ENCODE data around the gene MOB2.
"Not testable (repeated sequence)": the region's sequence is repeated elsewhere in the genome, so short reads cannot be mapped to it uniquely, and the experiment has no call there.

Gene MOB2

DNA sequence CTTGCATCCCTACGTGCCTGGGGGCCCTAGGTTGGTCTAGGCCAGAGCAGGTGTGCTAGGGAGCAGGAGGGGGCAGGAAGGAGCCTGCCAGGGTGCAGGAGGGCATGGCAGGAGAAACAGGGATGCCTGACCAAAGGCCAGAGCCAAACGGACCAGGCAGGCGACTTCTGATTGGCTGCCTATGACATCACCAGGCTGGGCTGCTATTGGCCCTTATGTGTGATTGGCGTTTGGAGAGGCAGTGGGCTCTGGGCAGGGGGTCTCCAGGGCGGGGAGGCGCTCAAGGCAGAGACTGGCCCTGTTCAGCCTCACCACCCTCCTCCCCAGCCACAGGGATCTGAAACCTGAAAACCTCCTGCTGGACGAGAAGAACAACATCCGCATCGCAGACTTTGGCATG, 44.4 kb downstream of the MOB2 start:
- no peak for DNase-seq (ENCODE audit: low read depth in 2 of 2)

DNA sequence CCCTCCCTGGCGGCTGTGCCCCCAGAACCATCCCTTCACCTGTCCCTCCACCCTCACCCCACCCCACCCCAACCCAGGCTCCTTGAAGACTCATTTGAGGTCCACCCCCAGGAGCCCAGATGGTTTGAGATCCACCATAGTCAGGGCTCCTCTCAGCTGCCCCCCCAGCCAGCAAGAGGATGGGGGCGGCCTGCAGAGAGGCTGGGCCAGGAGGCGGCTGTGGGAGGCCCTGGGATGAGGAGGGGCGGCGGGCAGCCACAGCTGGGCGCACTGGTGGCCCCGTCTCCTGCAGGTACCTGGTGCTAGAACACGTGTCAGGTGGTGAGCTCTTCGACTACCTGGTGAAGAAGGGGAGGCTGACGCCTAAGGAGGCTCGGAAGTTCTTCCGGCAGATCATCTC, 46.1 kb downstream of the MOB2 start:
- no peak for DNase-seq (ENCODE audit: low read depth in 2 of 2)

DNA sequence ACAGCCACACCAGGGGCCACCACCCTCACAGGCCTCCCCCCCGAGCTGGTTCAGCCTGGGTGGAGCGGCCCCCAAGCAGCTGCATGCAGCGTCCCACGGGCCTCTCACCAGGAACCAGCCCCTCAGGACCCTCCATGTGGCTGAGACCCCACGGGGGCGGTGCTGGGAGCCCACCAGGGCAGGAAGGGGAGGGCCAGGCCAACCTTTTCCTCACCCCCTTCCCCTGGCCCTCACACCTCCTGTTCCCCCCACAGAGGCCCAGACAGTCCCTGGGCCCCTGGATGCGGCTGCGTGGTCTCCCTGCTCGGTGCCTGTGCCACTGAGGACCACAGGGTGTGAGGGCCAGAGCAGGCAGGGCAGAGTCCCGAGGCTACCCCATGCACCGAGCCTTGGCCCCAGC, 46.5 kb downstream of the MOB2 start:
- no peak for DNase-seq (ENCODE audit: low read depth in 2 of 2)

DNA sequence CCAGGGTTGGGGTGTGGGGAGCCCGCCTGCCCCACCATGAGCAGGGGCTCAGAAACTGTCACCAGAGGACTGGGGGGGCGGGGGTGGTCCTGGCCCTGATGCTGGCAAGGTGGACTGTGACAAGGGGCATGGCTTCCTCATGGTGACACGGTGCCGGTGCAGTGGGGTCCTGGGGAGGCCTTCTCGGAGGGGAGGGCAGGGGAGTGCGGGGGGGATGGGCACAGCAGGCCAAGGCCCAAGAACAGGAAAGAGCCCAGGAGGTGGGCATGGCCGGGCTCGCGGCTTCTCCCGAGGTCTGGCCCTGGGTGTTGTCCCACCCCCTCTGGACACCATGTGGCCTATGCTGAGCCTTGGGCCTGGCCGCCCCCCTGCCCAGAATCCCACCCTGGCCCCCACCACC, 47.2 kb downstream of the MOB2 start:
- DNase-seq (ENCODE audit: low read depth in 2 of 2): no peak

DNA sequence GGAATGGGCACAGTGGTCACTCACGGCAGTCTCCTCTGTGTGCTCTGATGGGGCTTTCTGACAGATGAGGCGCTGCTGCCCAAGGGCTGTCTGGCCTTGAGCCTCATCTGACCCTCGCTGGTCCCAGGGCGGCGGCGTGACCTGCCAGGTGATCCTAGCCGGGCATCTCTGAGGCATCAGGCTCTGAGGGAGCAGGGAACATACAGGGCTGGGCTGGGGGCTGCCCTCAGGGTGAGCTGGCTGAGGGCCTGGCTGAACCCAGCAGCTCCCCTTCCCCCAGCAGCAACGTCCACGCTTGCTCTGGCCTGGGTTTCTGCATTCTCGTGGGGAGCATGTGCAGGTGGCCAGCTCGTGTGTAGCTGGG, 47.6 kb downstream of the MOB2 start:
- DNase-seq (ENCODE audit: low read depth in 2 of 2): no peak

DNA sequence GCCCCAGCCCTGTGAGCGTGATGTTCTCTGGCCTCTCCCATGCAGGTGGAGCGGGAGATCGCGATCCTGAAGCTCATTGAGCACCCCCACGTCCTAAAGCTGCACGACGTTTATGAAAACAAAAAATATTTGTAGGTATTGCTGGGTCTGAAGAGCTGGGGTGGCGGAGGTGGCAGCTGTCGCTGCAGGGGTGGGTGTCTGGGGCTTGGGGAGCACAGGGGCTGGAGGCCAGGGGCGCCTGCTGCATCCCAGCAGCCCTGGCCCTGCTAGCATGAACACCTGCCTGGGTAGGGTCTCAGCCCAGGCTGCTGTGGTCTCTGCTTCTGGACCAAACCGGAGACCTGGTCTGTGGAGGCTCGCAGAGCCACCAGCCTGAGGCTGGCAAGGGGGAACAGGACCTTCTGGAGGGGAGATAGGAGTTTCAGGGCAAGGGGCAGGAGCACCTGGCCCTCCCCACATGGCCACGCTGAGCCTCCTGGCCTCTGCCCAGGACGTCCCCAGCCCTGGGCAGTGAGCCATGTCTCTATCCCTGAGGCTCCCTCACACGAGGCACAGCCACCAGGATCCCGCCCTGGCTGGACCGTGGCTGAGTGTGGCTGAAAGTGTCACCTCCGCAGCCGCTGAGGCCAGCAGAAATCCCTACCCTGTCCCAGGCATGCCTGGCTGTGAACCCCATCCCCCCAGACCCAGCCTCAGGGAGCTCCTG, 48.2 kb downstream of the MOB2 start:
- DNase-seq (ENCODE audit: low read depth in 2 of 2): no peak

DNA sequence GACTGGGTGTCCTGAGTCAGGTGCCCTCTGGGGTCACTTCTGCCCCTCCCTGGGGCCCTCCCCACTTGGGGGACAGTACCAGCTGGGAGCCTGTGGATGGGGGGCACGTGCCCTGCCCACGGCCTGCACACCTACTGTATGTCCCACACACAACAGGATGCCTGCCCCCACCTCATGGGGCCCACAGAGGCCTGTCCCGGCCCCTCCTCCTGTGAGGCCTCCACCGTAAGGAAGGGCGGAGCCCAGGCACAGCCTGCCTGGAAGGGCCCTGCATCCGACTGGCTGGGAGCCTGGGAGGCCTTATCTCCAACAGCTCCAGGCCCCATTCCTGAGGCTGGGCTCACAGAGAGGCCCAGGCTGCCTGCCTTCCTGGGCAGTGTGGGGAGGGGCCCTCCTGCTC, 49.1 kb downstream of the MOB2 start:
- DNase-seq (ENCODE audit: low read depth in 2 of 2): no peak

DNA sequence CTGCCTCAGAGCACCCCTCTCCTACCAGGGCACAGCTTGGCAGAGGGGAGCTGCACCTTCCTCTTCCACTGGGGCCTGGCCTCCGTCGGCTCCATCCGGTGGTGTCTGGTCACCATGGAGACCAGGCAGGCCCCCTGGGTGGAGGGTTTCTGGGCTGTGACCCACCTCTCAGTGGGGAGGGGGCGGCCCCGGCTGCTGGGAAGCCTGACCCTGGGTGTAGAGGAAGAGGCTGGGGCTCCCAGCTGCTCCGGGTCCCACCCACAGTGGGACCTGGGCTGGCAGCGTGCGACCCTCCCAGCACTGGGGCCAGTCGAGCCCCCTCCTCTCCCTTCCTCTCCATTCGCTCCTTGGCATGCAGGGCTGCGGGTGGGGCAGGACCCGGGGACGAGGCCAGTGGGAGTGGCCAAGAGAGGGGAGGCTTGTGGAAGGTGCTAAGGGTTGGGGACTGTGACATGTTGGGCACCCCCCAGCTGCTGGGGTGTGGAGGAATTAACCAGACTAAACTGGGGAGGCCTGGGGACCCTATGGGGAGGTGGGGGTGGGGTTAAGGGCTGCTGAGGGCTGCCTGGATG, 50.0 kb downstream of the MOB2 start:
- no peak for DNase-seq (ENCODE audit: low read depth in 2 of 2)

DNA sequence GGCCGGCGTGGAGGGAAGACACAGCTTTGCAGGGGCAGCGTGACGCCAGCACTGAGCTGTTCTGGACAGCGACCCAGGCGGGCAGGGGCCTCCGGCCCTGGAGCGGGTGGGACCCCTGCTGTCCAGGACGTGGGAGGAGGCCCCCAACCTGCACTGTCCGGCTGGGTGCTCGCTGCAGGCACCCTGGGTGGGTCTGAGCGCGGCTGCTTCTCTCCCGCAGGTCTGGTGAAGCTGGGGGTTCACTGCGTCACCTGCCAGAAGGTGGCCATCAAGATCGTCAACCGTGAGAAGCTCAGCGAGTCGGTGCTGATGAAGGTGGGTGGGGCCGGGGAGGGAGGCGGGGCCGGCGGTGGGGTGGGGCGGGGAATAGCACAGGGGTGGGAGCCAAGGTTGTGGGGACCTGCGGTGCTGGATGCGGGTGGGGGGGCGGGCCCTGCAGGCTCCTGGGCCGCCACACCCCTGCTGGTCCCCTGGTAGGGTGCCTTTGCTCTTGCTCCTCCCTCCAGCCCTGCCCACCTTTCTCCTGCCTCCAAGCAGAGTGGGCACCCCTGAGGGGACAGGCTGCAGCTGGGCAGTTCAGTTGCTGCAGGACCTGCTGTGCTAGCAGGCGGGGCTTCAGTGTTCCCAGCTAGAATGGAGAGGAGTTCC, 50.6 kb downstream of the MOB2 start:
- no peak for DNase-seq (ENCODE audit: low read depth in 2 of 2)

DNA sequence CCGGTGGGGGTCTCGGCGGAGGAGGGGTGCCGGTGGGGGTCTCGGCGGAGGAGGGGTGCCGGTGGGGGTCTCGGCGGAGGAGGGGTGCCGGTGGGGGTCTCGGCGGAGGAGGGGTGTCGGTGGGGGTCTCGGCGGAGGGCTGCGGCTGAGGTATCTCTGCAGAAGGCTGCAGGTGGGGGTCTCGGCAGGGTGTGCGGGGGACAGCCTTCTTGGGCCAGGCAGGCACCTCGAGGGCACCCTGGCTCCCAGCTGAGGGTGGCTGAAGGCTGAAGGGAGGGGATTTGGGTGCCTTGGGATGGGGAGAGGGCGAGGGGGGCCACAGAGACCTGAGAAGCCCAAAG, 51.1 kb downstream of the MOB2 start:
- DNase-seq (ENCODE audit: low read depth in 2 of 2): not testable (repeated sequence)

DNA sequence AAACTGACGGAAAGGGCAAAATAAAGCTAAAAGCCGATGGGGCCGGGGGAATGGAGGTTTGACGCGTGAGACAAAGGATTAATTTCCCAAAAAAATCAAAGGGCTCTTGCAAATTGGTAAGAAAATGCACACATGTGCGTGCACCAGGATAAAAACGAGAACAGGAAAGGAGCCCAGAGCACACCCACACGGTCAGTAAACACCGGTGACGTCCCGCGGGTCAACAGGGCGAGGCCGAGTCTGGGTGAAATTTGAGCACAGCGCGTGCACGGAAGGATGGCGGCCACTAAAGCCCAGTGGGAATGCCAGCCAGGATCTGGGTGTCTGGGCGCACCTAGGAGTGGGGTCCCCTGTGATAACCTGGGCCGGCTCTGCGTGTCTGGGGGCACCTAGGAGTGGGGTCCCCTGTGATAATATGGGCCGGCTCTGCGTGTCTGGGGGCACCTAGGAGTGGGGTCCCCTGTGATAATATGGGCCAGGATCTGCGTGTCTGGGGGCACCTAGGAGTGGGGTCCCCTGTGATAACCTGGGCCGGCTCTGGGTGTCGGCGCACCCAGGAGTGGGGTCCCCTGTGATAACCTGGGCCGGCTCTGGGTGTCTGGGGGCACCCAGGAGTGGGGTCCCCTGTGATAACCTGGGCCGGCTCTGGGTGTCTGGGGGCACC, 52.5 kb downstream of the MOB2 start:
- DNase-seq (ENCODE audit: low read depth in 2 of 2): no peak

DNA sequence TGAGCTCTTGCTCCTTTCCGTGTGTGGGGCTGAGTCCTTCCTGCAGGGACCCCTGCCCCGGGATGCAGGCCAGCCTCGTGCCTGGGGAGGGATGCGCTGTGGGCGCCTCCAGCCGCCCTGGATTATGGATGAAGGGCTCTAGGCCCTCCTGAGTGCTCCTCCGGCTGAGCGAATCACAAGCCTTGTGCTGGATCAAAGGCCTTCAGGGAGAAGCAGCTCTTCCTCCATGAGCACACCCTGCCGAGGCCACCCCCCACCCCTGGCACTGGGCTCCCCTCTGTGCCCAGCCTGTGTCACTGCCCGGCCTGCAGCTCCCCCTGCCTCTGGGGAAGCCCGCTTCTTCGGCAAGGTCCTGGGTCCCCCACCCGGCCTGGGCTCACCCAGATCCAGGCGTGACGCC, 53.0 kb downstream of the MOB2 start:
- no peak for DNase-seq (ENCODE audit: low read depth in 2 of 2)

DNA sequence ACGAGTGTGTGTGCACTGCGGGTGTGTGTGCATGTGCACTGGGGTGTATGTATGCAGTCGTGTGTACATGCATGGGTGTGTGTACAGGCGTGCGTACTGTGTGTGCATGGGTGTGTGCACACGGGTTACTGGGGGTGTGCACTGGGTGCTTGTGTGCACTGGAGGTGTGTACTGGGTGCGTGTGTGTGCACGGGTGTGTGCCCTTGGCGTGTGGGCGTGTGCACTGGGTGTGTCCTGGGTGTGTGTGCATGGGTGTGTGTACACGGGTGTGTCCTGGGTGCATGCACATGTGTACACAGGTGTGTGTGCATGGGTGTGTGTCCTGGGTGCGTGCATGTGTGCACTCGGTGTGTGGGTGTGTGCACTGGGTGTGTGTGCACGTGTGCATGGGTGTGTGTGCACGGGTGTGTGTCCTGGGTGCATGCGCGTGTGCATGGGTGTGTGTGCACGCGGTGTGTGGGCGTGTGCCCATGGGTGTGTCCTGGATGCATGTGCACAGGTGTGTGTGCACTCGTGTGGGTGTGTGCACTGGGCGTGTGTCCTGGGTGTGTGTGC, 57.7 kb downstream of the MOB2 start:
- DNase-seq (ENCODE audit: low read depth in 2 of 2): no peak

DNA sequence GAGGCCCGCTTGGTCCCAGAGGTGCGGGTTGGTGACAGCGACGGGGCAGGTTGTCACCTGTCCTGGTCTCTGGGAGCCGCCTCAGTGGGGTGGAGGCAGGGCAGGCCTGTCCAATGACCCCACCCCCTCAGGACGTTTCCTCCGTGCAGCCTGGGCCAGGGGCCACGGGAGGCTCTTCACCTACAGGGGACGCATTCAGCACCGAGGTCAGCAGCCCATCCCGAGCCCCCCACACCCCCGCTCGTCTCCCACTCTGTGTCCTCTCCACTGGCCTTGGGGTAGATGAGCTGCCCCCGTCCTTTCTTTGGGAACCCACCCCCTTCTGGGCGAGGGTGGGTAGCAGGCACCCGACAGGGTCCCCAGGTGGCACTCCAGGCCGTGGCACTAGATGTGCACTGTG, 61.1 kb downstream of the MOB2 start:
- DNase-seq (ENCODE audit: low read depth in 2 of 2): no peak

DNA sequence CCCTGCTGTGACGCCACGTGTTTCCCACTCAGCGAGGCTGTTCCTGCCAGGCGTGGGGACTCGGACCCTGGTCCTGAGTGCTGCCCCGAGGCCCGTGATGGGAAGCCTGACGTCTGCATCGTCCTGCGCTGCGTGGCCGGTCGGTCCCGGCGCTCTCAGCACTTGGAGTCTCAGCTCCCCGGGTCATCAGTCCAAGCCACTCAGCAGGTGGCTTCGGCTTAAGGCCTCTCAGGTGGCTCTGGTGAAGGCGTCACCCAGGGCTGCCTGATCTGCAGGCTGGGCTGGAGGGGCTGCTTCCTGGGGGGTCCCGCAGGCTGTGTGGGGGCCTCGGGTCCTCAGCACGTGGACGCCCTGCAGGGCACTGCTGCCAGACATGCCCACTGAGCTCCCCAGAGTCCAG, 61.6 kb downstream of the MOB2 start:
- no peak for DNase-seq (ENCODE audit: low read depth in 2 of 2)

DNA sequence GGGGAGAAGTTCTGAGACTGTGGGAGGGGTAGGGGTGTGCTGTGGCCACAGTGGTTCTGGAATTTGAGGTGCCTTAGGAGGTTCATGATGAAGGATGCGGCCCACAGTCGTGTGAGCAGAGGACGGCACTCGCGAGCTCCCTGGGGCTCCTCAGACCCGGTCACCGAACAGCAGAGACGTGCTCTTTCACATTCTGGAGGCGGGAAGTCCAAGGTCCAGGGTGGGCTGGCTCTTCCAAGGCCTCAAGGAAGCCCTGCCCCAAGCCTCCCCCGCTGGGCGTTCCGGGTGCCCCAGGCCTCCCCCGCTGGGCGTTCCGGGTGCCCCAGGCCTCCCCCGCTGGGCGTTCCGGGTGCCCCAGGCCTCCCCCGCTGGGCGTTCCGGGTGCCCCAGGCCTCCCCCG, 63.2 kb downstream of the MOB2 start:
- DNase-seq (ENCODE audit: low read depth in 2 of 2): not testable (repeated sequence)

DNA sequence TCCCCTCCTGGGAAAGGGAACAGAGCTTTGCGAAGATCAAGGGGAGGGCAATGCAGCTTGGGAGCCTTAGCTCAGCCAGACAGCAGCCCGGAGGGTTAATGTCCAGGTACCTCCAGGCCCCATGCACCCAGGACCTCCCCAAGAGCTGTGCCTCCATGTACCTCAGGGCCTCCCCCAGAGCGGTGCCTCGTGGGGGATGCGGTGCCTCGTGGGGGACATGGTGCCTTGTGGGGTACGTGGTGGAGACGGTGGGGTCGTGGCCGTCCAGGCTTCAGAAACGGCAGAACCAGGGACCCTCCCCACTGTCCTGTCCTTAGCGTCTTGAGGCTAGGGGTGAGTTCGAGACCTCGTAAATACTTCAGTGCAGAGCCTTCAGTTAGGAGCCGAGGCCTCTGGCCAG, 63.6 kb downstream of the MOB2 start:
- DNase-seq (ENCODE audit: low read depth in 2 of 2): no peak

DNA sequence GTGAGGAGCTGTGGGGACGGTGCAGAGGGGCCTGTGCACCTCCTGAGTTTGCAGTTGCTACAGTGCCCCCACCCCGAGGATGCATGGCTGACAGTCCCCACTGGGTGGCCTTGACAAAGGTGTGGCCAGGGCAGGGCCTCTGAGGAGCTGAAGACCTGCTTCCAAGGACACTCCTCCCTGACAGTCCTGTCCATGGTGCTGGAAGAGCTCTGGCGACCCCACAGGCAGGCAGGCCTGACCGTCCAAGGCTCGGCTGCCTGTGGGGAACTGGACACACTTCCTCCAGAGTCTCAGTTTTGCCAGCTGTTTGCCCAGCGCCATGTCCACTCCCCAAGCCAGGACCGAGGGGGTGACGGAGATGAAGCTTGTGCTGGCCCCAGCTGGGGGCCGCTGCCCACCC, 64.1 kb downstream of the MOB2 start:
- no peak for DNase-seq (ENCODE audit: low read depth in 2 of 2)

DNA sequence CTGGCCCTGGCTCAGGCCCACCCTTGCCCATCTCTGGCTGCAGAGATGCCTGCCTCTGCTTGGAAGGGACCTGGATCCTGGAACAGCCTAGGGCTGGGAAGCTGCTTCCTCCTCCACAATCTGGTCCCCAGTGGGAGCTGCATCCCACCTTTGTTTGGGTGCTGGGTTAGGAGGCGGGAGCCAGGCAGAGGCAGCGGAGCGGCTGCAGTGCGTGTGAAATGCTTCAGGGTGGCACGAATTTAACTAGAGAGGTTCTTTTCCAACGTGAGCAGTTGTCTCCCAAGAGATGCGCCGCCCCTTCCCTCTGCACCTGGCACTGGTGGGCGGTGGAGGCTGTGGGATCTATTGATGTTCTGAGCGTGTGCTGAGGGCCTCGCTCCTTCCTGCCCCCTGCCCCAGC, 65.3 kb downstream of the MOB2 start:
- DNase-seq (ENCODE audit: low read depth in 2 of 2): no peak

DNA sequence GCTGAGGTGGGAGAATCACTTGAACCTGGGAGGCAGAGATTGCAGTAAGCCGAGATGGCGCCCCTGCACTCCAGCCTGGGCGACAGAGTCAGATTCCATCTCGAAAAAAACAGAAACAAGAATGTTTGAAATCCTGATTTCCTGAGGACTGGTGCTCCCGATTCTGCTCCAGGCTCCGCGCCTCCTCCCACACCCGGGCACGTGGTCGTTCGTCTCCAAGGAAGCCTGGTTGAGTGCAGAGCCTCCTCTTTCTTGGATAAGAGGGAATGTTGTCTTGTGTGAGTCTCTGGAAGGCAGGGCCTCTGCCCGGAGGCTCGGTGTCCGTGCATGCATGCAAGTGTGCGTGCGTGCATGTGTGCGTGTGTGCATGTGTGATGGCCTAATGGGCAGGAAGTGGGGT, 66.8 kb downstream of the MOB2 start:
- no peak for DNase-seq (ENCODE audit: low read depth in 2 of 2)
